Ectodermal cell (in vitro differentiated cells): ENCODE measurements around the gene NRIP3.
"Not testable (repeated sequence)": the region's sequence is repeated elsewhere in the genome, so short reads cannot be mapped to it uniquely, and the experiment has no call there.

ENCODE experiments used
- H3K27ac ChIP-seq: 2 replicates; pipeline ENCODE4 v1.7.0; 2013; ENCODE audit warnings: mild to moderate bottlenecking, low read depth, low read length; ENCODE audit not compliant: insufficient read depth, poor library complexity, severe bottlenecking
- H3K27me3 ChIP-seq: 2 replicates; pipeline ENCODE4 v1.7.0; 2013; ENCODE audit warnings: mild to moderate bottlenecking, low read length; ENCODE audit not compliant: insufficient read depth, control insufficient read depth, poor library complexity, severe bottlenecking
- H3K36me3 ChIP-seq: one replicate; pipeline ENCODE4 v1.7.0; 2013; ENCODE audit warnings: low read length; ENCODE audit not compliant: control insufficient read depth, insufficient read depth
- H3K4me1 ChIP-seq: one replicate; pipeline ENCODE4 v1.7.0; 2013; ENCODE audit warnings: low read length; ENCODE audit not compliant: control insufficient read depth, insufficient read depth
- H3K4me3 ChIP-seq: 2 replicates; pipeline ENCODE4 v1.7.0; 2013; ENCODE audit warnings: low read depth, low read length, control low read depth; ENCODE audit not compliant: insufficient read depth
- H3K9me3 ChIP-seq: 2 replicates; pipeline ENCODE4 v1.7.0; 2013; ENCODE audit warnings: mild to moderate bottlenecking, low read length, moderate library complexity; ENCODE audit not compliant: control insufficient read depth
- WGBS, 2 experiments: methylation state at CpG; one replicate each; pipeline ENCODE4 v1.1.7; 2013; ENCODE audit warnings: missing lambda C conversion rate in 2 of 2; 5-methylcytosine and 5-hydroxymethylcytosine counted together

The NRIP3 gene

DNA sequence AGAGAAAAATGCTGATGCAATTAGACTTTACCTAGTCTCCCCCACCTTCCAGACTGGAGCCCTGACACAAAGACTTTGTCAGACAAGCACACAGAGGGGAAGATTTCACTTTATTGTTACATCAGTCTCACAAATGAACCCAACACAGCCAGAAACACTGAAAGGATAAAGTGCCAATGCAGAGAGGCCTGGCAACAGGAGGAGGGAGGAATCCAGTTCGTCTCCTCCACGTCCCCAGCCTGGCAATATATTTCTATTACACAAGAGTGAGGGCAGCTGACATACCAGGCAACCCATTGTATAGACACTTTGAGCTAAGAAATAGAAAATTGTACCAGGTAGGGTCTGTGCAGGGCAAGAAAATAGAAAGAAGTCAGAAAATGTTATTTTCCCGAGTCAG is 23.3 kb downstream of the NRIP3 start:
- H3K4me3 ChIP-seq = no peak overlapping the region
- 88 to 96% methylated on average over 3 of the region's 3 CpGs for WGBS, 2 experiments

DNA sequence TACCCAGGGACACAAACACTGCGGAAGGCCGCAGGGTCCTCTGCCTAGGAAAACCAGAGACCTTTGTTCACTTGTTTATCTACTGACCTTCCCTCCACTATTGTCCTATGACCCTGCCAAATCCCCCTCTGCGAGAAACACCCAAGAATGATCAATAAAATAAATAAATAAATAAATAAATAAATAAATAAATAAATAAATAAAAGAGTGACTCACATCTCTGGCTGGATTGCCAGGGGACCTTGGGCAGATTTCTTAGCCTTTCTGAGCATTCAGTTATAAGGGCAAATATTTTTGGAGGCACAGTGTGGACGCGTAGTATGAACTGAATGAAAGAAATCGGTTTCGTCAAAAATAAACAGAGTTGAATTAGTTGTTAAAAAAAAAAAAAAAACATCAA is 24.4 kb downstream of the NRIP3 start:
- not testable (repeated sequence) for H3K27me3 ChIP-seq, H3K36me3 ChIP-seq, H3K4me3 ChIP-seq, H3K27ac ChIP-seq, H3K9me3 ChIP-seq, H3K4me1 ChIP-seq
- WGBS, 2 experiments = no CpG with 5 or more reads among the region's 7 CpGs

More for the DNA sequence above, 23.3 kb downstream of the NRIP3 start:
- no peaks in the 10 kb centered on the region for H3K27me3 ChIP-seq
- no peaks in the 10 kb centered on the region for H3K9me3 ChIP-seq
- H3K36me3 ChIP-seq = no peaks in the 10 kb centered on the region
- H3K4me1 ChIP-seq = no peaks in the 10 kb centered on the region
- no peak overlapping the region for H3K27ac ChIP-seq

DNA sequence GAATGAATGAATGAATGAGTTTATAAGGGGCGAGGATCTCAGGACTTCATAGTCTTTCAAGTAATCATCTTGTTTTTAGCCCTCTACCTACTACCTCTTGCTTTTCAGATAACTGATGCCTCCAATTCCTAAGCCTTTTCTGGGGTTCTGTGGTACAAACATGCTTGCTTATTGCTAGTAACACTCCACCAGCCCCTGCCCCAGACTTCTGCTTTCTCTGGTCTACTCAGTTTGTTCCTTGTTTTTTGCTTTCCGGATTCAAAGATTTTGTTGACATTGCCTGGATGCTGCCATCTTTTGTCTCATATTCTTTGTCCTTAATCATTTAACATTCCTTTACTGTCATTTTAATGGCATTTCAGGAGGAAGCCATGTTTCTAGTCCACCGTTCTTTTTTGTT is 30.7 kb downstream of the NRIP3 start:
- Histone ChIP-seq H3K4me1 (no peaks in the 10 kb centered on the region), H3K27ac (no peak overlapping the region), H3K9me3 (no peaks in the 10 kb centered on the region), H3K36me3 (no peaks in the 10 kb centered on the region), H3K27me3 (no peaks in the 10 kb centered on the region), H3K4me3 (no peak overlapping the region)
- 90 to 91% methylated on average over 3 of the region's 3 CpGs for WGBS, 2 experiments

DNA sequence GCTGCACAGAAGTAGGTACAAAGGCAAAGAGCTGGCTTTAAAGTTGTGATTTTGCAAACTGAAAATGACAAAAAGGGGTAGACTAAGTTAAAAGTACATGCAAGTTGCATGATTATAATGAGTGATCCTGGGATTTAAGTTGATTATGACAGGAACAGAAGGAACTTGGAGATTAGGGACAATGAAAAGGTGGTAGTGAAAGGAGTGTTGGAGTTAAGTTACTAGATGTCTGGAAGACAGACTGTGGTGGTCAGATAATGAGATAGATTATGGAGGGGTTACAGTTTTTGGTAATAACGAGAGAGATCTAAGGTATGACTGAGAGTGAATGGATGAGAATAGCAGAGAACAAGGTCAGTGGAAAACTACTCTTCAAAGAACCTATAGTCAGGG is 31.9 kb downstream of the NRIP3 start:
- H3K4me3 ChIP-seq = no peak overlapping the region
- no peaks in the 10 kb centered on the region for H3K4me1 ChIP-seq
- no peaks in the 10 kb centered on the region for H3K27me3 ChIP-seq
- H3K36me3 ChIP-seq = no peaks in the 10 kb centered on the region
- H3K27ac ChIP-seq = no peak overlapping the region
- H3K9me3 ChIP-seq = no peaks in the 10 kb centered on the region
- WGBS, 2 experiments = 85 to 86% methylated on average over 1 of the region's 1 CpG

DNA sequence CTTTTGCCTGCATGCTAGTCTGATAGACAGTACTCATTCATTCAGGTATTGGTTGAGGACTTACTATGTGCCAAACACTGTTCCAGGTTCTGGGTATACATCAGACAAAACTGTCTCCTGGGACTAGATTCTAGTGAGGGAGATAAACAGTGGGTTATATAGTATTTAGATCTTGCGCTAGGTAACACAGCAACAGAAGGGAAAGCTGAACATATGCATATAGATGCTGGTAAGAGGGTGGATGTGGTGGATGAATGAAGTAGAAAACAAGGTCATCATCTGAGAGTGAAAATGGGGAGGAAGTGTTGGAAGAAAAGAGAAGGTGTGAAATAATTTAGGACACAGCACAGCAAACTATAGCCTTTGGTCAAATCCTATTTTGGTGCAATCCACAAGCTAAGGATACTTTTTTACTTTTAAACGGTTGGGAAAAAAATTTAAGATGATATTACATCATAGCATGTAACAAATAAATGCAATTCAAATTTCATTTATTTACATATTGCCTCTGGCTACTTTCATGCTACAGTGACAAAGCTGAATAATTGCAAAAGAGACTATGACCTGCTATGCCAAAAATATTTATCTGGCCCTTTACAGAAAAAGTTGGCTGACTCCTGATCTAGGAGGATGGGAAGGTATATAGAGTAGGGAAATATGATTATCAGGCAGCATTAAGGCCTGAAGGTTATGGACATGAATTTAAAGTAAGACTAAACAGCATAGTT is 32.4 kb downstream of the NRIP3 start:
- no peak overlapping the region for H3K4me3 ChIP-seq
- H3K27ac ChIP-seq = no peak overlapping the region
- no peaks in the 10 kb centered on the region for H3K27me3 ChIP-seq
- no peaks in the 10 kb centered on the region for H3K9me3 ChIP-seq
- 98% methylated on average over 1 of the region's 2 CpGs for WGBS, 2 experiments
- H3K36me3 ChIP-seq = no peaks in the 10 kb centered on the region
- no peaks in the 10 kb centered on the region for H3K4me1 ChIP-seq

DNA sequence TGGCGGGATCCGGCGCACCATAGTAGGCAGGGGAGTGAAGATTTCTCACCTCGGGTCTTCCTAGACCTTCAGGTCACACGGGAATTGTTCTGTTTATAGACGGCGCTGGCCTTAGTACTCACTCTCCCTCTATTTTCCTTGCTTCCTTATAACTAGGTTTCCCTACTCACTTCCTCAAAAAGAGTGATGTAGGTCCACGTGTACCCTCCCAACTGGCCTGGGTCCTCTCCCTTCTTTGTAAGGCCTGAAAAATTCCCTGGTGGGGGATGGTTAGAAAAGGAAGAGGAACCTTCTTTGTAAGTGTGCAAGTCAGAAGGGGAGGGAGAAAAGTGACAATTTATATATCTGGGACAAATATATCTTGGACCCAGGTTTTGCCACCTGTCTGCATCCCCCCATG is 36.6 kb downstream of the NRIP3 start:
- Histone ChIP-seq H3K4me3 (no peak overlapping the region), H3K4me1 (peaks cover 4% of the 10 kb centered on the region), H3K27me3 (no peaks in the 10 kb centered on the region), H3K27ac (no peak overlapping the region), H3K36me3 (no peaks in the 10 kb centered on the region), H3K9me3 (no peaks in the 10 kb centered on the region)
- 92 to 94% methylated on average over 8 of the region's 8 CpGs for WGBS, 2 experiments

DNA sequence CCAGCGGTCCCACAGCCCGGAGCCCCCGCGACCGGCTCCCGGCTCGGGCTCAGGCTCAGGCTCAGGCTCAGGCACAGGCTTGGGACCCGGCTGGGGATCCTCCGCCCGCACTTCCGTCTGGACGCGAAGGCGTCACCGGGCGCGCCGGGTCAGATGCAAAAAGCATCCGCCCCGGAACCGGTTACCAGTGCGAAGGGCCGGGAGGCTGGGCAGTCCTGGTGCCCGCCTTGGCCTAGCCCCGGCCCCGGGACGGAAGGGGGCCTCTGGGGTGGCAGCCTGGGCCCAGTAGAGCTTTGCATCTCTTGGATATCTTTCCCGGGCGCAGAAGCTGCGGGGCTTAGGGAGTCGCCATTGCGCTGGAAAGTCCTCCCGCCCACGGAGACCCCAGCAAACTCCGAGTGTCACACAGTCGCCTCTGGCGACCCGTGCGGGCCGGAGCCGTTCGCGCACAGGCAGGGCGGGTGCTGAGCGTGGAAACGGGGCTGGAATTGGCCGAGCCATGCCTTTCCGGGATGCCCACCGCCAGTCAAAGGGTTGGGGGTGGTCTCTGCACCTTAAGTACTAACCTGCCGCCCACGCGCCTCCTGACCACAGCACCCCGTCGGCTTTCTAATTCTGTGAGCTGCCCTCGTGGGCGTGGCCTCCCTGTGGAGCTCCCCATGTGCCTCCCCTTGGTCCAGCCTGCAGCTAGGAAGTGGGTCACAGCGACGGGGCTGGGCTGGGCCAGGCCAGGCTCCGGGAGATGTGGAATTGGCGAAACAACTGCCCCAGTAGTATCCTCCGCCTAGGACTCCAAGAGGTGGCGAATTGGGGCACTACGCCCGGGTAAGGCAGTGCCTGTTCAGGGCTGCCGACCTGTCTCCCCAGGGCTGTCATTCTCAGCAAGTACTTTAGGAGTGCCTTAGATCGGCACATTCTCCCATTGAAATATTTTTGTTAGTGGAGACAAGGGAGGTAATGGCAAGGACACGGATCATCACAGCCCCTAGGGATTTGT is 39.2 kb downstream of the NRIP3 start, which contains the start of gene TMEM9B:
Gene TMEM9B, minus strand, starts transcription at position 119 of the 997 bp plus-strand sequence. CDS start 129 bp downstream, outside the sequence.
- WGBS, 2 experiments = 1% methylated on average over 67 of the region's 67 CpGs
- Histone ChIP-seq H3K4me3 (peak within 1 kb of the TSS; percentile 75), H3K27me3 (no peaks in the 10 kb centered on the region), H3K27ac (peak within 1 kb of the TSS; percentile 85), H3K36me3 (no peaks in the 10 kb centered on the region), H3K4me1 (peaks cover 4% of the 10 kb centered on the region), H3K9me3 (no peaks in the 10 kb centered on the region)

DNA sequence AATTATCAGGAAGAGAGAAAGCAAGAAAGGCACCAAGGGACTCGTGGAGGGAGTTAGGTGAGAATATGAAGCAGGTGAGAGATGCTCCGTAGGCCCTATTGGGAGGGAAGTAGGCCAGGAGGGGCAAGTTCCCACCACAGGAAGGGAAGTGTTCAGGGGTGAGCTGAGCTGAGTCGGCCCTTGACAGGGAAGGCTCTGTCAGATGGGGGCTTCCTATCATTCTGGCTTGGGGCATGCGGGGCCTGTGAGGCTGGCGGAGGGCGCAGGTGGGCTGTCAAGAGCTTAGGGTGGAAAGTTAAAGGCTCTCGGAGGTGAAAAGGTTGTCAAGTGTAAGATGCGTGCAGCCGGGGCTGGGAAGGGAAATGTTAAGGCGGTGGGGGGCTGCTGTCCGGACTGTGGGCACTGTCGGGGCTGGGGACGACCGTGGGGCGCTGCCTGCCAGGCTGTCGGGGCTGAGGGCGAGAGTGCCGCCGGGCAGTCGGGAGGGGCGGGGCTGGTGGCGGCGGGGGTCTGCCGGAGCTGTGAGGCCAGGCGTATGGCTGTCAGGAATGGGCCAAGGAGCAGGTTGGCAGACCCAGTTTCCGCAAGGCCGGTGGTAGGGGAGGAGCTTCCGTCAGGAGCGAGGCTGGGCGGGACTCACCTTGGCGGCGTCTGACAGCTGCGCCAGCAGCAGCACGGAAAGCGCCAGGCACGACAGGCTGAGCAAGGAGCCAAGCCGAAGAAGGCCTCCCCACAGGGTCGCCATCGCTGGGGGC is 40.1 kb downstream of the NRIP3 start:
- 5 to 6% methylated on average over 39 of the region's 39 CpGs for WGBS, 2 experiments
- no peaks in the 10 kb centered on the region for H3K9me3 ChIP-seq
- peak overlapping the region; percentile 85 for H3K27ac ChIP-seq
- H3K4me1 ChIP-seq = peaks cover 4% of the 10 kb centered on the region
- peak overlapping the region; percentile 75 for H3K4me3 ChIP-seq
- H3K36me3 ChIP-seq = no peaks in the 10 kb centered on the region
- no peaks in the 10 kb centered on the region for H3K27me3 ChIP-seq

DNA sequence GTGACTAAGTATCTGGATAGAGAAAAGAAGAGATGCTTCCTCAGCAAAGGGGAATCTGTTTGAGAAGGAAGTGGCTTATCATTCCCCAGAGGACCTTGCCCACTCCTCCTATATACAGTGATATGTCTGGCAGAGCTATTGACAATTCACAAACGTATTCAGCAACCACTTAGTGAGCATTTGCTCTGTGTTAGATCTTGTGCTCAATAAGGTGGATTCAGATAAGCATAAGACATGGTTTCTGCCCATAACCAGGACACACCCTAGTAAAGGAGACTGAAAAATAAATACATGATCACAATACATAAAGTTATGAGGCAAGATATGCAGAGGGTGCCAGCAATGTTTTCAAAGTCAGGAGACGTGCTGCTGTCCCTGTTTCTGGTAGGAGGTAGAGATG is 41.0 kb downstream of the NRIP3 start:
- H3K4me1 ChIP-seq = peaks cover 4% of the 10 kb centered on the region
- H3K4me3 ChIP-seq = no peak overlapping the region
- no peaks in the 10 kb centered on the region for H3K27me3 ChIP-seq
- no peaks in the 10 kb centered on the region for H3K9me3 ChIP-seq
- no peak overlapping the region for H3K27ac ChIP-seq
- WGBS, 2 experiments = 85% methylated on average over 2 of the region's 2 CpGs; no CpG with 5 or more reads in 1 of the 2 experiments
- H3K36me3 ChIP-seq = no peaks in the 10 kb centered on the region
